PC-9 (cell line): ENCODE results near the gene PURA.

Experiments used
- EZH2 ChIP-seq: fragments of 200-600 bp; sonication (generic); IDR thresholded peaks from 2 replicates; pipeline ENCODE4 v1.8.0; 2017; ENCODE audit warnings: antibody characterized with exemption, low read depth
- TF ChIP-seq, protein P1 (sequence below): fragments of 200-600 bp; sonication (generic); conservative IDR thresholded peaks from 2 replicates; pipeline ENCODE4 v1.6.1; 2017; ENCODE audit warnings: mixed run types, antibody characterized with exemption, mild to moderate bottlenecking, moderate library complexity

DNA sequence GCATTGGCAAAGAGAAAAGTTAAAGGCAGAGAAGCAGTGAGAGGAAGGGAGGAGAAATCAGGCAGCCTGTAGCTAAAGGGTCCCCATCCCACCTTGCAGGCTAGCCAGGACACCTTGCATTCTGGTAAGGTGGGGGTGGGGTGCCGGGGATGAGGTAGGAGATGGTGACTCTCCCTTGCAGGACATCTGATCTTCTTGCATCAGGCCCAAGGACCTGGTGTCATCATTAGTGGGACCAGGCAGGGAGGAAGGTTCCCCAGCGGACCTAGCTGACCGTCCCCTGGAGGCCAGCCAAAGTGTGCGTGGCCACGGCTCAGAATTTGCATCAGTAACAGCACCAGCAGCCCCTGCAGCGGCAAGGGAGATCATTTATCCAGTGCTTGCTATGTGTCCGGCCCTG is 39.3 kb downstream of the PURA start:
- TF ChIP-seq, protein P1, sequence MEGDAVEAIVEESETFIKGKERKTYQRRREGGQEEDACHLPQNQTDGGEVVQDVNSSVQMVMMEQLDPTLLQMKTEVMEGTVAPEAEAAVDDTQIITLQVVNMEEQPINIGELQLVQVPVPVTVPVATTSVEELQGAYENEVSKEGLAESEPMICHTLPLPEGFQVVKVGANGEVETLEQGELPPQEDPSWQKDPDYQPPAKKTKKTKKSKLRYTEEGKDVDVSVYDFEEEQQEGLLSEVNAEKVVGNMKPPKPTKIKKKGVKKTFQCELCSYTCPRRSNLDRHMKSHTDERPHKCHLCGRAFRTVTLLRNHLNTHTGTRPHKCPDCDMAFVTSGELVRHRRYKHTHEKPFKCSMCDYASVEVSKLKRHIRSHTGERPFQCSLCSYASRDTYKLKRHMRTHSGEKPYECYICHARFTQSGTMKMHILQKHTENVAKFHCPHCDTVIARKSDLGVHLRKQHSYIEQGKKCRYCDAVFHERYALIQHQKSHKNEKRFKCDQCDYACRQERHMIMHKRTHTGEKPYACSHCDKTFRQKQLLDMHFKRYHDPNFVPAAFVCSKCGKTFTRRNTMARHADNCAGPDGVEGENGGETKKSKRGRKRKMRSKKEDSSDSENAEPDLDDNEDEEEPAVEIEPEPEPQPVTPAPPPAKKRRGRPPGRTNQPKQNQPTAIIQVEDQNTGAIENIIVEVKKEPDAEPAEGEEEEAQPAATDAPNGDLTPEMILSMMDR, result no peak
- TF ChIP-seq EZH2, result no peak
